H1 (cell line): ENCODE data around the gene PAOX.

ENCODE experiments used
- BRCA1 ChIP-seq: IDR thresholded peaks from 2 replicates; pipeline ENCODE4 v1.6.1; 2012; ENCODE audit warnings: low read depth, low read length, improper control_type of control experiment
- CBX5 ChIP-seq: fragments of 300-800, 300-1000 bp; sonication (generic); IDR thresholded peaks from 2 replicates; pipeline ENCODE4 v1.7.1; 2016; ENCODE audit warnings: antibody characterized with exemption, low read length, low read depth
- CHD7 ChIP-seq: fragments of 300-600 bp; sonication (generic); IDR thresholded peaks from 2 replicates; pipeline ENCODE4 v1.7.1; 2012; ENCODE audit warnings: low read length, moderate library complexity, mild to moderate bottlenecking, inconsistent platforms; ENCODE audit not compliant: insufficient replicate concordance
- EZH2 ChIP-seq: fragments of 200-600 bp; sonication (generic); IDR thresholded peaks from 2 replicates; pipeline ENCODE4 v1.7.1; 2012; ENCODE audit warnings: low read depth, mild to moderate bottlenecking, moderate library complexity, low read length, inconsistent platforms; ENCODE audit not compliant: severe bottlenecking
- GABPA ChIP-seq: IDR thresholded peaks from 2 replicates; pipeline ENCODE4 v1.6.1; 2011; ENCODE audit warnings: mild to moderate bottlenecking, low read length, moderate library complexity, borderline replicate concordance; ENCODE audit not compliant: insufficient read depth
- GTF2F1 ChIP-seq: IDR thresholded peaks from 2 replicates; pipeline ENCODE4 v1.6.1; 2012; ENCODE audit warnings: low read depth, low read length, improper control_type of control experiment, borderline replicate concordance
- HDAC2 ChIP-seq, 2 experiments: fragments of 300-600 bp in 1 of 2; sonication (generic) in 1 of 2; IDR thresholded peaks; 2 replicates each; pipeline ENCODE4 v1.6.1; 2011 to 2012; ENCODE audit warnings: low read depth in 2 of 2, low read length in 2 of 2, mild to moderate bottlenecking in 2 of 2, moderate library complexity in 2 of 2, borderline replicate concordance in 1 of 2, inconsistent platforms in 1 of 2
- JUND ChIP-seq: IDR thresholded peaks from 2 replicates; pipeline ENCODE4 v1.6.1; 2011; ENCODE audit warnings: mild to moderate bottlenecking, improper control_type of control experiment, low read length
- POLR2AphosphoS5 ChIP-seq: IDR thresholded peaks from 2 replicates; pipeline ENCODE4 v1.6.1; 2011; ENCODE audit warnings: low read depth, low read length
- RNF2 ChIP-seq: fragments of 200-900, 300-1000 bp; sonication (generic); IDR thresholded peaks from 2 replicates; pipeline ENCODE4 v1.7.1; 2016; ENCODE audit warnings: borderline replicate concordance, low read depth, mild to moderate bottlenecking, antibody characterized with exemption, low read length; ENCODE audit not compliant: poor library complexity, severe bottlenecking; ENCODE audit errors: missing control alignments
- RXRA ChIP-seq: IDR thresholded peaks from 2 replicates; pipeline ENCODE4 v1.6.1; 2011; ENCODE audit warnings: low read depth, mild to moderate bottlenecking, low read length, moderate library complexity; ENCODE audit not compliant: insufficient read depth
- SIN3A ChIP-seq, 2 experiments: IDR thresholded peaks in 1 of 2; conservative IDR thresholded peaks in 1 of 2; 2 replicates each; pipeline ENCODE4 v1.6.1; 2011 to 2012; ENCODE audit warnings: low read length in 2 of 2, improper control_type of control experiment in 1 of 2, low read depth in 1 of 2, mild to moderate bottlenecking in 1 of 2
- YY1 ChIP-seq: IDR thresholded peaks from 2 replicates; pipeline ENCODE4 v1.6.1; 2011; ENCODE audit warnings: low read depth, mild to moderate bottlenecking, low read length
- TF ChIP-seq, protein P1 (sequence below), 3 experiments: IDR thresholded peaks; 1 replicate in 2 of 3; 2 replicates in 1 of 3; pipeline versions ENCODE4 v1.5.1 to v1.6.1; 2011; ENCODE audit warnings: low read length in 3 of 3, mild to moderate bottlenecking in 3 of 3, inconsistent platforms in 2 of 3, low read depth in 1 of 3, moderate library complexity in 1 of 3; ENCODE audit not compliant: insufficient read depth in 1 of 3; ENCODE audit errors: control extremely low read depth in 1 of 3

- TF ChIP-seq POLR2AphosphoS5 (no peak), EZH2 (no peak), GABPA (no peak), RNF2 (no peak), HDAC2 (IDR thresholded peaks at IDR 0.05; ENCODE audit: borderline replicate concordance in 1 of 2, low read depth in 2 of 2, low read length in 2 of 2) (no peak), BRCA1 (no peak), YY1 (no peak), SIN3A (conservative IDR thresholded peaks at IDR 0.05 in 1 of 2, IDR thresholded peaks at IDR 0.05 in 1 of 2; ENCODE audit: low read depth in 1 of 2, low read length in 2 of 2) (no peak), CBX5 (no peak), RXRA (no peak), GTF2F1 (no peak), JUND (no peak), CHD7 (no peak)
- TF ChIP-seq, protein P1, sequence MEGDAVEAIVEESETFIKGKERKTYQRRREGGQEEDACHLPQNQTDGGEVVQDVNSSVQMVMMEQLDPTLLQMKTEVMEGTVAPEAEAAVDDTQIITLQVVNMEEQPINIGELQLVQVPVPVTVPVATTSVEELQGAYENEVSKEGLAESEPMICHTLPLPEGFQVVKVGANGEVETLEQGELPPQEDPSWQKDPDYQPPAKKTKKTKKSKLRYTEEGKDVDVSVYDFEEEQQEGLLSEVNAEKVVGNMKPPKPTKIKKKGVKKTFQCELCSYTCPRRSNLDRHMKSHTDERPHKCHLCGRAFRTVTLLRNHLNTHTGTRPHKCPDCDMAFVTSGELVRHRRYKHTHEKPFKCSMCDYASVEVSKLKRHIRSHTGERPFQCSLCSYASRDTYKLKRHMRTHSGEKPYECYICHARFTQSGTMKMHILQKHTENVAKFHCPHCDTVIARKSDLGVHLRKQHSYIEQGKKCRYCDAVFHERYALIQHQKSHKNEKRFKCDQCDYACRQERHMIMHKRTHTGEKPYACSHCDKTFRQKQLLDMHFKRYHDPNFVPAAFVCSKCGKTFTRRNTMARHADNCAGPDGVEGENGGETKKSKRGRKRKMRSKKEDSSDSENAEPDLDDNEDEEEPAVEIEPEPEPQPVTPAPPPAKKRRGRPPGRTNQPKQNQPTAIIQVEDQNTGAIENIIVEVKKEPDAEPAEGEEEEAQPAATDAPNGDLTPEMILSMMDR (IDR thresholded peaks at IDR 0.05; ENCODE audit: control extremely low read depth in 1 of 3, insufficient read depth in 1 of 3, low read depth in 1 of 3, low read length in 3 of 3), result no peak
These were observed 17.1 kb downstream of the PAOX start for GRCh38 chr10:133396035-133396624.
